Ishikawa (cell line): ENCODE data around the gene KIF1C.

ENCODE experiments used
- CEBPB ChIP-seq: IDR thresholded peaks from 2 replicates; pipeline ENCODE4 v1.6.1; 2012
- CREB1 ChIP-seq: IDR thresholded peaks from 2 replicates; pipeline ENCODE4 v1.6.1; 2012; ENCODE audit warnings: low read depth
- EGR1 ChIP-seq: IDR thresholded peaks from 2 replicates; pipeline ENCODE4 v1.6.1; 2012
- EP300 ChIP-seq: IDR thresholded peaks from 2 replicates; pipeline ENCODE4 v1.6.1; 2012; ENCODE audit warnings: borderline replicate concordance
- FOXM1 ChIP-seq: IDR thresholded peaks from 2 replicates; pipeline ENCODE4 v1.6.1; 2012; ENCODE audit warnings: low read depth, borderline replicate concordance
- NFIC ChIP-seq: IDR thresholded peaks from 2 replicates; pipeline ENCODE4 v1.6.1; 2012
- RAD21 ChIP-seq: IDR thresholded peaks from 2 replicates; pipeline ENCODE4 v1.6.1; 2012; ENCODE audit warnings: low read depth
- TAF1 ChIP-seq: IDR thresholded peaks from 2 replicates; pipeline ENCODE4 v1.6.1; 2012; ENCODE audit warnings: low read depth, mild to moderate bottlenecking
- TCF12 ChIP-seq: IDR thresholded peaks from 2 replicates; pipeline ENCODE4 v1.6.1; 2012; ENCODE audit warnings: low read depth
- TEAD4 ChIP-seq: IDR thresholded peaks from 2 replicates; pipeline ENCODE4 v1.6.1; 2012
- USF1 ChIP-seq: IDR thresholded peaks from 2 replicates; pipeline ENCODE4 v1.6.1; 2012
- YY1 ChIP-seq: IDR thresholded peaks from 2 replicates; pipeline ENCODE4 v1.6.1; 2012; ENCODE audit warnings: low read depth
- ZBTB7A ChIP-seq: IDR thresholded peaks from 2 replicates; pipeline ENCODE4 v1.6.1; 2012; ENCODE audit warnings: low read depth
- TF ChIP-seq, protein P1 (sequence below): IDR thresholded peaks from 2 replicates; pipeline ENCODE4 v1.6.1; 2012; ENCODE audit warnings: low read depth, mild to moderate bottlenecking
- TF ChIP-seq, protein P2 (sequence below): IDR thresholded peaks from 2 replicates; pipeline ENCODE4 v1.6.1; 2012

KIF1C gene

GRCh38 chr17:5033352-5034015 is 35.7 kb downstream of the KIF1C start:
- no peak for TF ChIP-seq TEAD4
- TF ChIP-seq FOXM1, result no peak
- TF ChIP-seq YY1, result no peak
- TF ChIP-seq ZBTB7A, result no peak
- TF ChIP-seq, protein P1, sequence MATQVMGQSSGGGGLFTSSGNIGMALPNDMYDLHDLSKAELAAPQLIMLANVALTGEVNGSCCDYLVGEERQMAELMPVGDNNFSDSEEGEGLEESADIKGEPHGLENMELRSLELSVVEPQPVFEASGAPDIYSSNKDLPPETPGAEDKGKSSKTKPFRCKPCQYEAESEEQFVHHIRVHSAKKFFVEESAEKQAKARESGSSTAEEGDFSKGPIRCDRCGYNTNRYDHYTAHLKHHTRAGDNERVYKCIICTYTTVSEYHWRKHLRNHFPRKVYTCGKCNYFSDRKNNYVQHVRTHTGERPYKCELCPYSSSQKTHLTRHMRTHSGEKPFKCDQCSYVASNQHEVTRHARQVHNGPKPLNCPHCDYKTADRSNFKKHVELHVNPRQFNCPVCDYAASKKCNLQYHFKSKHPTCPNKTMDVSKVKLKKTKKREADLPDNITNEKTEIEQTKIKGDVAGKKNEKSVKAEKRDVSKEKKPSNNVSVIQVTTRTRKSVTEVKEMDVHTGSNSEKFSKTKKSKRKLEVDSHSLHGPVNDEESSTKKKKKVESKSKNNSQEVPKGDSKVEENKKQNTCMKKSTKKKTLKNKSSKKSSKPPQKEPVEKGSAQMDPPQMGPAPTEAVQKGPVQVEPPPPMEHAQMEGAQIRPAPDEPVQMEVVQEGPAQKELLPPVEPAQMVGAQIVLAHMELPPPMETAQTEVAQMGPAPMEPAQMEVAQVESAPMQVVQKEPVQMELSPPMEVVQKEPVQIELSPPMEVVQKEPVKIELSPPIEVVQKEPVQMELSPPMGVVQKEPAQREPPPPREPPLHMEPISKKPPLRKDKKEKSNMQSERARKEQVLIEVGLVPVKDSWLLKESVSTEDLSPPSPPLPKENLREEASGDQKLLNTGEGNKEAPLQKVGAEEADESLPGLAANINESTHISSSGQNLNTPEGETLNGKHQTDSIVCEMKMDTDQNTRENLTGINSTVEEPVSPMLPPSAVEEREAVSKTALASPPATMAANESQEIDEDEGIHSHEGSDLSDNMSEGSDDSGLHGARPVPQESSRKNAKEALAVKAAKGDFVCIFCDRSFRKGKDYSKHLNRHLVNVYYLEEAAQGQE, result no peak
- TF ChIP-seq EP300, result no peak
- TF ChIP-seq USF1, result no peak
- TF ChIP-seq, protein P2, sequence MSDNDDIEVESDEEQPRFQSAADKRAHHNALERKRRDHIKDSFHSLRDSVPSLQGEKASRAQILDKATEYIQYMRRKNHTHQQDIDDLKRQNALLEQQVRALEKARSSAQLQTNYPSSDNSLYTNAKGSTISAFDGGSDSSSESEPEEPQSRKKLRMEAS, result no peak
- TF ChIP-seq CEBPB, result no peak
- TF ChIP-seq TCF12, result no peak
- TF ChIP-seq EGR1, result no peak
- TF ChIP-seq RAD21, result no peak
- no peak for TF ChIP-seq TAF1
- TF ChIP-seq CREB1, result no peak
- no peak for TF ChIP-seq NFIC

GRCh38 chr17:5034063-5034462 is 36.3 kb downstream of the KIF1C start:
- TF ChIP-seq USF1, result no peak
- TF ChIP-seq CREB1, result no peak
- no peak for TF ChIP-seq CEBPB
- TF ChIP-seq YY1, result no peak
- TF ChIP-seq TCF12, result no peak
- TF ChIP-seq, protein P1, result no peak
- no peak for TF ChIP-seq RAD21
- no peak for TF ChIP-seq TAF1
- TF ChIP-seq FOXM1, result no peak
- TF ChIP-seq ZBTB7A, result no peak
- no peak for TF ChIP-seq NFIC
- TF ChIP-seq EP300, result no peak
- TF ChIP-seq TEAD4, result no peak
- TF ChIP-seq EGR1, result no peak

DNA sequence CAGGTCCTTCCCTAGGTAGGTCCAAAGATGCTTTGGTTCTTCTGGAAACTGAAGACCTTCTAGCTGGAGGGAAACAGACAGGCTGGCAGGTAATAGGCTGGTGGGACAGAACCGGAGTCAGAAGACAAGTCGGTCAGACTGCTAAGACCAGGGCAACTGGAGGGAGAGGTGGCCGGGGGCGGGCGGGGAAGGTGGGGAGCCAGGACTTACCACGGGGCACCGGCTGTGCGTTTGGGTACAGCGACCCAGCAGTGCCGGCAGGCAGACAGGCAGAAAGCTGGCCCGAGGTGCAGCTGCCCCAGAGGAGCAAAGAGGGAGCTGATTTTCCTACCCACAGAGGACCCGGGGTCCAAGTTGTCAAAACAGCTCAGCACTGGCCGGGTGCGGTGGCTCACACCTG is 36.9 kb downstream of the KIF1C start:
- TF ChIP-seq ZBTB7A (no peak), EGR1 (no peak), TCF12 (no peak), RAD21 (no peak), FOXM1 (no peak), TAF1 (no peak), YY1 (no peak), EP300 (no peak), TEAD4 (no peak)
- TF ChIP-seq, protein P1, result no peak

DNA sequence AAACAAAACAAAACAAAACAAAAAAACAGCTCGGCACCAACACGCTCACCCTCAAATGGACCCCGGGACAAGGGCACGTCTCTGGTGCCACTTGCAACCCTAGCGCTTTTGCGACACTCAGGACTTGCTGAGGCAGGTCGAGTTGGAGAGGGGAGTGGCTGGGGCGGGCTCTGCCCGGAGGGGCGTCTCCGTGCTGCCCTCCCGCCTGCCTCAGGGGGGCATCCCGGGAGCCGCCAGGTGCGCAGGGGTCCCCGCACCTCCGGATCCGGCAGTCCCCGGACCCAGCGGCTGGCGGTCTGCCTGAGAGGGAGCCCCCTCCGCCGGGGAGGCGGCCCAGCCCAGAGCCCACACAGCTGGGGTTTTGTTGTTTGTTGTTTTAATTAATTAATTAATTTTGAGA is 37.6 kb downstream of the KIF1C start, which contains the start of gene SLC52A1:
Gene SLC52A1 (minus strand): TSS at position 112 of the 400 bp plus-strand sequence. CDS start 820 bp downstream, outside the sequence.
- no peak for TF ChIP-seq CEBPB
- TF ChIP-seq EP300, result no peak
- TF ChIP-seq, protein P1, result no peak
- no peak for TF ChIP-seq RAD21
- no peak for TF ChIP-seq CREB1
- no peak for TF ChIP-seq NFIC
- TF ChIP-seq EGR1, result no peak
- TF ChIP-seq, protein P2, result no peak
- no peak for TF ChIP-seq ZBTB7A
- no peak for TF ChIP-seq FOXM1
- no peak for TF ChIP-seq YY1
- no peak for TF ChIP-seq TAF1
- no peak for TF ChIP-seq TCF12
- TF ChIP-seq USF1, result no peak
